NCI-H1694 treated with DMSO at 0.1 percent for 48 hours (cell line): ENCODE data around the gene TMEM151B.

Experiments used
- DNase-seq: peaks from one replicate; lab custom pipeline; 2025; lab: John Stamatoyannopoulos, UW

TMEM151B gene

DNA sequence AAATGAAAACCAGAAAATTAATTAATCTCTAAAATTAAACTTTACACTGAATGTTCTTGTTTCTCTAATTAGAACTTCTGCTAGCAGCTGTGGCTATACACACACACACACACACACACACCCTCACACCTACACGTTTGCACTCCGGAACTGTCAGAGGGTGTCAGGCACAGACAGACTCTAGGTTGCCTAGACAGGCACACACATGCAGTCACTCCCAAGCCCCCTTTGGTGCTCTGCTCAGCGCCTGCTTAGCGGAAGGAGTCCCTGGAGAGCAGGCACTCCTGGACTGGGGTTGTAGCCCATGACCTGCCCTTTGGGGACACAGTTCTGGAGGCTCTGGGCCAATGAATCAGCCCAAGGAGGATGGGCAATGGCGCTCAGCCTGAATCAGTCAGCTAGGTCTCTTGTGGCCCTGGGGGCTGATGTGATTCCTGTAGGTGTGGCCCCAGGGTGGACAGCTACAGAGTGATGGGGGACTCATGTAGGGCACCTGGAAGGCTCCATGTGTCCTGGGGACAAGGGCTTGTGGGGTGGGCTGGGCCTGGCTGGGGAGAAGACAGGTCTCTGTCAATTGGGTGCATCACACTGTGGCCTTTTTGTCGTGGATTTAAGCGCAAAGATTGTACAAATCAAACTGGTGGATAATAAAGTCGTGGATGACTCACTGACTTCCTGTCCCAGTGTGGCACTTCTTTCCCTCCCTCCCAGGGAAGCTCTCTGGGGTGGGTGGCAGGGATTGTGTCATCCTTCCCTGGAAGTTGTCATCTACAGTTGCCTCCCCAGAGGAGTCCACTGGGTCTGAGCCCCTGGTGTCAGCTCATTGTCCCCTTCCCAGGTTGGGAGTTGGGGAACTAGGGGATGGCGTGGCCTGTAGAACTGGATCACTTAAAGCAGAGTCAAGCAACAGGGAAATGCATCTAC lies 8.8 kb downstream of the TMEM151B start:
- DNase-seq = no peak

DNA sequence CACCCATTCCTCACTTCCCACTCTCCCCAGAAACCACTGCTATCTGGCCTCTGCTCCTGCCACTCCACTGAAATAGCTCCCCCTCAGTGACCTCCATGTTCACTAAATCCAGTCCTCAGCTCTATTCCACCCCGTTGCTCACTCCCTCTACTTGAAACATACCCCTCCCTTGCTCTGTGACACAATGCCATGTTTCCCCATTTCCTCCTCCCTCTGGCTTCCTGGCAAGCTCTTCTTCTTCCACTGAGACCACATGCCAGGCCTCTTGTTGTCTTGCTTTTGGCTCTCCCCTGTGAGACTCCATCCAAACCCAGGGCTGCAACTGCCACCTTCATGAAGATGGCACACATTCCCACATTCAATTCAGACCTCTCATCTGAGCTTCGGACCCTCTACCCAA lies 13.9 kb downstream of the TMEM151B start:
- no peak for DNase-seq

DNA sequence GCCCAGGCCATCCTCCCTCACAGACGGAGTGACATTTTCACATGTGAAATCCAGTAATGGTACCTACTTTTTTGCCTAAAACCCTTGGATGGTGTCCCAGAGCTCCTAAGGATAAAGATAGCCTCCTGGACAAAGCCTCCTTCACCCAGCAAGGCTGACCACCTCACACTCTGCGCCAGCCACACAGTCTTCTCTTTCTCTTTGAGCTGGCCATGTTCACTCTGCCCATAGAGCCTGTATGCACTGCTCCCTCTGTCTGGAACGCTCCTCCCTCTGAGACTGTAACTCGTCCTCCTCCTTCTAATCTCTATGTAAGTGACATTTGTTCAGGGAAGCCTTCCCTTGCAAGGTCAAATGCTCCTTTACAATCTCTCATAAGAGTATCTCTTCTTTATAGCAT lies 14.6 kb downstream of the TMEM151B start:
- no peak for DNase-seq

DNA sequence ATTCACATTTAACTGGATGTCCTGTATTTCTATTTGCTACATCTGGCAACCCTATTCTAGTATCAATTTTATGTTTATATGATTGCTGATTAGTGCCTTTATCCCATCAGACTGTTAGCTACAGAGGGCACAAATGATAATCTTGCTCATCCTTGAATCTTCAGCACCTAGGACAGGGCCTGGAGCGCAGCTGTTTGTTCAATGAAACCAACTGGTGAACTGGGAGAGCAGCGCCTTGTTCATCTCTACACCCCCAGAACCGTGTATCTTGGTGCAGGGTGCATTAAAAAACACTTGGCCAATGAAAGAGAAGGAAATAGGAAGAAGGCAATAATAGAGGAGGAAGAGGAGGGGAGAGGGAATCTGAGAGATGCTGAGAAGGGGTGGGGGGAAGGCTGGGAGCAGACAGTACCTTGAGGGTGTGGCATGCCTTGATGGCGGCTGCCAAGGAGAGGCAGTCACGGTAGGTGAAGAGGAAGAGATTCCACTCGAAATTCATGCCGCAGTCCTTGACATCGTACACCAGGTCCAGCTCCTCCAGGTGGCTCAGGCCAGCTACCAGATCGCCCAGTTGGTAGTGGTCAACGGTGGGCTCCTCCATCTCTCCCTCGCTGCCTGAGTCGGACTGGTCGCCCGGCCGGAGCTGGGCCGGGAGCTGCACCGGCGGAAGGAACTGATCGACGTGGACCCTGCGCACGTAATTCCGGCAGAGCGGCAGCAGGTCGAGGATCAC lies 15.5 kb downstream of the TMEM151B start:
- no peak for DNase-seq

DNA sequence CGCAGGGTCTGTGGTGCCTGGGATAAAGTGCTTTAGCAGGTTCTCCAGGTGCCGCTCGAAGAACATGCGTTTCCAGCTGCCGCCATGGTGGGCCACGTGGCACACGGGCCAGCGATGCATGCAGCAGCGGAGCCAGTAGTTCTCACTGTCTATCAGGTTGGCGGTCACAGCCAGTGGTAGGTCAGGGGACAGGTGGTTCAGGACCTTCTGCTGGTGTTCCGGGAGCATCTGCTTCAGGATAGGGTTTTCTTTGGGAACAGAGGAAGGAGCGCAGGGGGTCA lies 16.0 kb downstream of the TMEM151B start:
- DNase-seq = no peak

DNA sequence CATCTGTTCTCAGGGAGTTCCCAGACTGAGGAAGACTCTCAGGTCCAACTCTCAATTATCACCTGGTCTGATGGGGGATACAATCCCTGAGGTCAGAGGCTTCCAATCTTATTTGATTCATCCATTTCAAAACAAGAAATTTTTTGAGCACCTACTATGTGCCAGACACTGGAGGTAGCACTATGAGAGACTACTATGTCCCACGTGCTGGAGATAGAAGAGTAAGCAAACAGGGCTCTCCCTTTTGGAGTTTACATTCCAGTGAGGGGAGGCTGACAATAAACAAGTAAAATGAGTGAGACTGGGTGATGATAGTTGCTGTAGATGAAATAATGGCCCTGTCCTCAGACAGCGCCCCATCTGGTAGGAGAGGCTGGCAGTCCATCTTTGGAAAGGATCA lies 16.5 kb downstream of the TMEM151B start:
- no peak for DNase-seq

DNA sequence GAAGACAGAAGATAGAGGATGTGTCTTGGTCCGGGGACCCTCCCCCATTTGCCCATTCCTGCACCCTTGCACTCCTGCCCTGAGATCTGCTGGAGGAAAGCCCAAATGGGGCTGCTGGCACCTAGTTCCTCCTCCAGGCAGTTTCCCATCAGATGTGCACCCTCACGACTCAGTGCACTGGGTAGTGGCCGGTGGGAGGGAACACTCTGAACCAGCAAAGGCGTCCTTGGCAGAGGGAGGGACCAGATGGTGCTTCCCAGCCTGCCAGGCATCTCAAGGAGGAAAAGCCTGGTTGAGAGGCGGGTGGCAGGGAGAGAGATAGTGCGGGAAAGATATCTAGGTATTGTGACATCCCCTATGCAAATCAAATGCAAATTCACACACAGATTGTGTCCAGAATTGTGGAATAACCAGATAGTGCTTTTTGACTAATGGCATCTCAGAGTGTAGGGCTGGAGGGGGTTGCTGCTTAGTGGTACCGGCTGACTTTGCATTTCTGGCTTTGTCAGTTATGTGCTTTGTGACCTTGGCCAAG lies 19.5 kb downstream of the TMEM151B start:
- DNase-seq = peak; percentile 29

DNA sequence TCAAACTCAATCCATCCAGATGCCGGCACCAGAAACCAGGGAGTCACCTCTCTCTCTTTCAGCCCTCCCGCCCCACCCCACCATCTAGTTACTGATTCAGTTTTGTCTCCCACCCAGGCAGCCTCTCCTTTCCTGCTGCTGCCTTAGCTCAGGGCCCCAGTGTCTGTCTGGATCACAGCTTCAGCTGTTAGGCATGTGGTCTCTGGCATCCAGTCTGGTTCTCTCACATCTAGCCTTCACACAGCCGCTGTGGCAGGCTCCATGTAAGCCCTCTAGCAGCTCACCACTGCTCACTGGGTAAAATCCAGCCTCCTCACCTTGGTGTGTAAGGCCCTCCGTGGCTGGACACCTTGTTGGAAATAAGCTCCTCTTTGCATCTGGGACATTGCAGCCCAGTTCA lies 21.6 kb downstream of the TMEM151B start:
- no peak for DNase-seq

DNA sequence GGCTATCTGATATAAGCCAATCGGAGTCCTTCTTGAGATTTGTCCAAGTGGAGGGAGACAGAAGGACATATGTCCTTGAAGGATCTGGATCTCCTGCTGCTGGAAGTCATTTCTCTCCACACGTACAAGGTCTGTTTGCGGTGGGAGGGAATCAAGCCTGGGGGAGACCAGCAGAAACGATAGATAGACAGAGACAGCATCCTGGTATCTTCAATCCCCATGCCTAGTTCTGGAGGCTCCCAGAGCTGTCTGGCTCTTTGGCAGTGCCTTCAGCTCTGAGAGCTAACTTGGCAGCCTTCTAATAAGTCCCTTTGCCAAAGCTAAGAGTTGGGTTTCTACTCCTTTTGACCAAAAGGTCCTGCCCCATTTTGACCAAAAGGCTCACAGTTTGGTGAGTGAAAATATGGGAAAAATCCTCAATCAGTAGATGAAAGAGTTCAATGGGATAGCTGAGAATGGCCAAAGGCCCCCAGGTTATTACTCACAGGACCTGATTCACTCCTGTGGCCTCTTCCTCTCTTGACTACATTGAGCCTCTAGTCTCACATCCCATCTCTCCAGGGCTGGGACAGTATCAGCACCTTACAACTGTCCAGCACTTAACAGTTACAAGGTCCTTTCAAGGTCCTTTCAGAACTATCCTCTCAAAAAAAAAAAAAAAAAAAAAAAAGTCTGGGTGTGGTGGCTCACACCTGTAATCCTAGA lies 22.6 kb downstream of the TMEM151B start:
- no peak for DNase-seq

DNA sequence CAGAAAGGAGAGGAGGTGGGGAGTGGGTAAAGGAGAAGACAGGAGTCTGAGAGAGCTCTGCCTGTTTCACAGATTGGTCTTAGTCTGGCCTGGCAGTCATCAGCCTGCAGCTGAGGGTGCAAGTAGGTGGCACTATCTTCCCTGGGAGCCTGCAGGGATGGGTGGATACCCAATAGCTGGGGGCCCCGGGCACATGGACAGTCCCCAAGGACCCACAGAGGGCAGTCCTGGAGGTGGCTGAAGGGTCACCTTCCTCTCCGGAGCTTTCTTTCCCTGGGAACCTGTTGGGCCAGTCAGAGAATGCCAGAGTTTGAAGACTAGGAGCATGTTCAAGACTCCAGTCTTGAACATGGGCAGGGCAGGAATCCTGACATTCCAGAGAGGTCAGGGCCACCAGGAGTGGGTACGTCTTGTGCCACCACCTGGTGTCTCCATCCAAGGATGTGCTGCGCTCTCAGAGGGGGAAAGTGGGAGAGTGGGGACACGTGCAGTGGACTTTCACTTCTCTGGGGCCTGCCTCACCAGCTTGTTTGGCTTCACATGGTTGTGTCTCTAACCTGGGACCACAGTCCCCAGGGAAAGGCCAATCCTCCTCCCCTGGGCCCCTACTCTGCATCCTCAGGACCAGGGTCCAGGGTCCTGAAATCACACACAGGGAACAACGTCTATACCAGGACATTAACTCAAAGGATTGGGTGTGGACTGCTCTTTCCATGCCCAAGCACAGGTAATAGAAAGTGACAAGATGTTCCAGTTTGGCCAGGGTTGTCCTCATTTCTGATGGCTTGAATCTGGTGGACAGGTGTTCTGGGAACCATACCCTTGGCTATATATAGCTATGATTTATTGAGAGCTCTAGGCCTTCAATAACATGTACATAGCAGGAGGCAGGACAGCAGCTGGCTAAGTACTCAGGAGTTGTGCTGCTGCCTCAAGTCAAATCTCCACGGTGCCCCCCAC lies 24.9 kb downstream of the TMEM151B start:
- DNase-seq = no peak

DNA sequence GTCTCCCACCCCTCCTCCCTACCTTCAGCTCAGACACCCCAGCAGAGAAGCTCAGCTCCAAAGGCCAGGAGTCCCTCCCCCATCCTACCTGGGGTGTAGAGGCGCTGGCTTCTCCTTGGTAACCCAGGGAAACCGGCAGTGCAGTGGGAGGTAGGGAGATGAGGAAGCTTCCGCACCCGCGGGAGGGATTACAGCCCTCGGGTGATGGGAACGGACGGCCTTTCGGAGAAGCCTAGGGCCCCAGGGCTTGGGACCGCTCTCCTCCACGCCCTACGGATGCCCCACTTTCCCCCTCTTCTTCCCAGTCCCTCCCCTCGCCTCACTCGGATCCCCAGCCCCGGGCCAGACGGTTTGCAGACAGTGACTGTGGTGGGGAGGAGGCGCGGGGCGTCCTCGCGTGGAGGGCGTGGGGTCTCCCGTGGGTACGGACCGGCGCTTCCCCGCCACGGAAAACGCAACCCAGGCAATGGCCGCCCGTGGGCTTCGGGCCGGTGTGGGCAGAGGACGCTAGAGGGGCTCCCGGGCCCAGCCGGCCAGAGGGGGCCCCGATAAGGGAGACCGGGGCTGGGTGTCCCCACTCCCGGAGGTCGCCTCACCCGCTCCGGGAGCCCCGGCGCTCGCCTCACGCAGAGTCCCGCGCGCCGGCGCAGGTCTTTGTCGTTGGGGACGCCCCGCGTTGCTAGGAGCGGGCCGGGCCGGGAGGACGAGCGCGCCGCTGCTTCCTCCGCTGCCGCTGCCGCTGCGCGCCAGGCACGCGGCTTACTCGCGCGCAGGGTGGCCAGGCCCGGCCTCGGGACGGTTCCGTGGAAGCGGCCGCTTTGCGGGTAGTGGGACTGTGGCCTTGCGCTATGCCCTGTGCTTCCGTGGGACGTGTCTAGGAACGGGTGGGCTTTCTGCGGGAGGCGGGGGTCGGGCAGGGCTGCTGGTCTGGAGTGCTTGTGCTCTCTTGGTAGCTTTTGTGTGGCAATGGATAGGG lies 27.1 kb downstream of the TMEM151B start:
- DNase-seq = peak; percentile 3

DNA sequence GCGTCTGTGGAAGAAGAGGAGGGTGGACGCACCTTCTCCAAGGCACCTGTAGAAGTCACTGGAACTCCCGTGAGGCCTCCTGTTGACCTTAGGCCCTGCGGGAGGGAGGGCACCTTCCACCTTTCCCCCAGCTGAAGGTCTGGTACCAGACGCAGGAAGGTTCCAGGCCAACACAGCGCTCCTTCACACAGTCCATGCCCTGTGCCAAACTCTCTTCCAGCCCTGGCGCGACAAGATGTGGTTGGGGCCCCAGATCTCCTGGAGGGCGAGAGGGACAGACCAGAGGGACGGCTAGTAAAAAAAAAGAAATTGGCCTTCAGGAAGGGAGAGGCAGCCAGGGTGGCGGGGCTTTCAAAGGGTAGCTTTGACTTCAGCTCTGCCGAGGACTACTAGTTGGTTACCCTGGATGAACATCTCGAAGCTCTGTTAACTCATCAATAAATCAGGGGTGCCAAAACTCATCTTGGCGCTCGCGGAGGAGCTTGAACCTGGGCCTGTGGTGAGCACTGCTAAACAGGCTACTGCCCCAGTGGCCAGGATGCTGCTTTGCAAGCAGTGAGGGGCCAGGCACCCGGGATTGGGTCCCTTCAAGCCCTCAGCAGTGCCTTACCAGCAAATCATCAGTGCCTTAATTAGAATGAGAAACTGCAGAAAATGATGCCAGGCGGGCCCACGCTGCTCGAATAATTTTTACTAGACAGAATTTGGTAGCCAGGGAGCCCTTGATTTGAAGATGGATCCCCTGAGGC lies 28.0 kb downstream of the TMEM151B start:
- no peak for DNase-seq

DNA sequence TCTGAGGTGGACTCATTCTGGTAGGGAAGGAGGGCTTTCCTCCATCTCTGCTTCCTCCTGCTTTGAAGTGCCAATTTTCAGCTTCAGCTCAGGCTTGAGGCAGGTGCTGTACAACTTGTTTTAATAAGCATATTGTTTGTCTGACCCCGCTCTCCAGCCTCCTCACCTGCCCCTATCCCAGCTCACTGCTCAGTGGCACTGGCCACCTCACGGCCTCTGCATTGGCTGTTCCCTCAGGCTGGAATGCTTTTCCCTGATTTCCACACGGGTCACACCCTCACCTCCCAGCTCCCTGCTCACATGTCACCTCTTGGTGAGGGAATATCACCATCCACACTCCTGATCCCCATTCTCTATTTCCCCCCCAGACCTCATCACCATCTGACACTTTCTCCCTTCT lies 28.6 kb downstream of the TMEM151B start:
- DNase-seq = no peak

DNA sequence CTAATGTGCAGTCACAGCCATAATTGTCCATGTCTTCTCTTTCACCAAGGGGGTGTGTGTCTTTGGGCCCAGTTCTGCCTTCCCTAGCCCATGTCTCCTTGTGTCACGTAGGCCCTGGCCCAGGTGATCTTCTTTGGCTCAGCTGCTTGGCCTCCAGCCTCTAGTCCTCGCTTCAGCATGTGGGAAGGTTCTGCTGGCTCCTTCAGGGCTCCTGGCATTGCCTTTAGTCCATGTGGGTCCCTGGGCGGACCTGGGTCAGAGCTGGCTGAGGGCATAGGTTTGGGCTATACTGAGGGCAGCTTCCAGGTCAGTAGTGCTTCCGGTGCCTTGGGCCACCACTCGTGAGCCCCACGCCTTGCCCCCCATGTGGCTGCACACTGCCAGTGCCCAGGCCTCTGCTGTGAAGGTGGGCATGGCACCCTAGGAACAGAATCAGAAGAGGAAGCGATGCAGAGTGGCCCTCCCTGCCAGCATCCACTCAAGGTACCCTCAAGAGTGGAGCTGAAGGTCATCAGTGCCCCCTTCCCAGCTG lies 30.1 kb downstream of the TMEM151B start:
- DNase-seq = no peak

DNA sequence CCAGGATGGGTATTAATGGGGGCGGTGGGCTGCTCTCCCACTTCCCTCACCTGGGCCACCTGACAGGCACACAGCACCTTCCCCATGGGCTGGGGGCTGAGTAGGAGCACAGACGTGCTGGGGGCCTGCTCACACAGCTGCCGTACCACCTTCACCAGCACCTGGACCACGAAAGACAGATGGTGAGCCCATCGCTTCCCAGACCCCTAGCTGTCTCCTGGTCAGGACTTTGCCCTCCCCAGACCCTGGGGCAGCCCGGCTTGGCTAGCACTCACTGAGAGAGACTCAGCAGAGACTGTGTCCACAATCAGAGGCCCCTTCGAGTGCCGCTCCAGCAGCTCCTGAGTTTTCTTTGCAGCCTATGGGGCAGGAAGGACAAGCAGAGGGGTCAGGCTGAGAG lies 30.9 kb downstream of the TMEM151B start:
- no peak for DNase-seq

DNA sequence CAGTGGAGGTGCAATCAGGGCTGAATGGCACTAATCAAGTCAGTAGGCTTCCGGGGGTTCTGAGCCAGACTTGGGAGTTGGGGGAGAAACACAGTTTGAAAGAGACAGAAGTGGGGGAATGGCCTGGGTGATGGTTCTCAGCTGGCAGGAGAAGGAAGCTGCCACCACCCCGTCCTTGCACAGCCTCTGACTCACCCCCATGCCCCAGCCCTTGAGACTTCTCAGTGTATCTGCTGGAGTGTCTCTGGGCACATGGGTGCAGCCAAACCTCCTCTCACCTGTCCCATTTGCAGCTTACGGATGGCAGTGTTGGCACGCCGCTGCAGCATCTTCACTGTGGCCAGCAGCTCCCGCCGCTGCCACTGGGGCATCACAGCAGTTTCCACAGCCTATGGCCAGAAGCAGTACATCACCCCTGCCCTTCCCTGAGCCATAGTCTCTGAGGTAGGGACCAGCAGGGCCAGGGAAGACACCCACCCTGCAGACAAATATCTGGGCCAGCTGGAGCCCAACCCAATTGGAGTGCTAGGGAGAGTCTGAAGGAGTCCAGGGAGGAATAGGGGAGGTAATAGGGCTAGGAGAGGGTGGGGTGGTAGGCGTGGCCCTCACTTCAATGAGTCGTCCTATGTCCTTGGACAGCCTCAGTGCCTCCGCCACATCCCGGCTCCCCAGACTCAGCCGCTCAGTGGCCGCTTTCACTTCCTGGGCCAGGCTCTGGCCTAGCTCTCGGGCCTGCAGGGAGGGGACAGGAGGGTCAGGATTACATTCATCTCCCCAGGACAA lies 31.7 kb downstream of the TMEM151B start:
- no peak for DNase-seq

DNA sequence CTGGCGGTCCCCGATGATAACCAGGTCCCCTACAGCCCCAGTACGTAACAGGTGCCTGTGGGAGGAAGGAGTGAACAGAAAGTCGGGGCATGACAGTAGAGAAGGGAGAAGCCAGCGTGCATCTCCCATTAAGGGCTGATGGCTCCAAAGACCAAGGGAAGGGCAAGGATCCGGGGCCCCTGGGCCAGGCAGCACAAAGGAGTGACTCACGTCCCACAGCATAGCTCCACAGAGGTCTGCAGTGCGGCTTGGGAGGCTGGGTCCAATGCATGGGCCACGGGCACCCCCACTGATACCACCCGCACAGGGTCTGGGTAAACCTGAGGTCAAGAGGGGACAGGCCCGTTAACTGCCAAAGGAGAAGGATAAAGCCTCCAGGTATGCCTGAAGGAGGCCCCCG lies 32.6 kb downstream of the TMEM151B start:
- no peak for DNase-seq

DNA sequence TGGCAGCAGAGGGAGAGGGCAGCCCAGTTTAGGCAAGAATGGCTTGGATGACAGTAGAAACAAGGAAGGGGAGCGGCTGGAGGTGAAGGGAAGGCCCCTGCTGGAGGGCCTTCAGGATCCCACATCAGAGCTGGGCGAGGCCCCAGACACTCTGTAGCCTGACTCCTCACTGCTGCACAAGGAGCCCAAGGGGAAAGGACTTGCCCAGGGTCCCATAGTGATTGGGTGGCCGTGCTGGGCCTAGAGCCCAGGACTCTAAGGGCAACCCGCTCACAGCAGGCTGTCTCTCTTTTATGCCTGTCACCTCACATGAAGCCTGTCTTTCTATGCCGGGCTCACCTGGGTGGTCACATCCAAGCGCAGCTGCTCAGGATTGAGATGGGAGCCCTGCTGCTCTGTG lies 33.6 kb downstream of the TMEM151B start:
- DNase-seq = no peak
